Activated CD8-positive, alpha-beta memory T cell treated with anti-CD3 and anti-CD28 coated beads for 36 hours (primary cell): Measurements from ENCODE around the gene COMT. TPM values are rescaled to one million over a fixed set of nuclear protein-coding genes. Genes with fewer than 3 reads are reported as not detected.

ENCODE experiments used
- CTCF ChIA-PET: fragments of 350-600 bp; sonication (Branson Sonifier 250); formaldehyde crosslinking; loops from one replicate; lab custom pipeline; 2021; ENCODE audit warnings: antibody characterized with exemption; lab: Charles Lee
- POLR2A ChIA-PET: fragments of 350-600 bp; sonication (Branson Sonifier 250); formaldehyde crosslinking; loops from one replicate; lab custom pipeline; 2021; ENCODE audit warnings: antibody characterized with exemption; lab: Charles Lee
- total RNA-seq, 2 experiments: library from RNA; stranded (reverse); gene quantifications; one replicate each; pipeline ENCODE4 v1.2.3, GENCODE V29; 2021

Gene COMT
- total RNA-seq, 2 experiments from 2014 or later: 92.1 to 96.2 TPM

DNA sequence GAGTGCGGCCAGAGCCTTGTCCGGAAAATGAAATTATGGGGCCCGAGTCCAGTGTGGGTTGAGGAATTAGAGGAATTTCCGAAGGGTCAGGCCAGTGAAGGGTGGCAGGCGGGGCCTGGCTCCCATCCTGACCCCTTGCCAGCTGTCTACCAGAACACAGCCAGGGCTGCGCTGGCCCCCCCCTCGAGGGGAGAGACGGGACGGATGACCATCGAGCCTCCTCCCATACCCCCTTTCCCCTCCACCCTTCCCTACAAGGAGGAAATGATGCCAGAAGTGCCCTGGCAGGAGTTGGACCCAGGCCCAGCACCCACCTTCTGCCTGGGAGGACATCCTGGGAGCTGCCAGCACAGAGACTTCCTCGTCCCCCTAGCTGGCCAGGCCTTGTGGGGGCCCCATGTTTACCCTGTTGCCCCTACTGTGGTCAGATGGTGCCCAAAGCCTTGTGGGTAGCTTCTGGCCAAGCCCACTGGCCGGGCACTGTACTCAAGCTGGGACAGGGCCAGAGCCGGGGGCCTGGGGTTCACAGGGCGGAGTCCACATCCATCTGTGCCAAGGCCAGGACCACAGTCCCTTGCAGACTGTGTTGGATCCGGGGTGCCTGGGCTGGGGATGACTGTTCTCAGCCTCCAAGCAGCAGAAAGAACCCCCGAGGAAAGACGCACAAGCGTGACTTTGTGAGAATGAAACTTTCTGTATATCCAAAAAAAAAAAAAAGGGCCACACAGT lies 54.2 kb downstream of the COMT start:
- ChIA-PET CTCF (no interaction called here), POLR2A (no interaction called here)

DNA sequence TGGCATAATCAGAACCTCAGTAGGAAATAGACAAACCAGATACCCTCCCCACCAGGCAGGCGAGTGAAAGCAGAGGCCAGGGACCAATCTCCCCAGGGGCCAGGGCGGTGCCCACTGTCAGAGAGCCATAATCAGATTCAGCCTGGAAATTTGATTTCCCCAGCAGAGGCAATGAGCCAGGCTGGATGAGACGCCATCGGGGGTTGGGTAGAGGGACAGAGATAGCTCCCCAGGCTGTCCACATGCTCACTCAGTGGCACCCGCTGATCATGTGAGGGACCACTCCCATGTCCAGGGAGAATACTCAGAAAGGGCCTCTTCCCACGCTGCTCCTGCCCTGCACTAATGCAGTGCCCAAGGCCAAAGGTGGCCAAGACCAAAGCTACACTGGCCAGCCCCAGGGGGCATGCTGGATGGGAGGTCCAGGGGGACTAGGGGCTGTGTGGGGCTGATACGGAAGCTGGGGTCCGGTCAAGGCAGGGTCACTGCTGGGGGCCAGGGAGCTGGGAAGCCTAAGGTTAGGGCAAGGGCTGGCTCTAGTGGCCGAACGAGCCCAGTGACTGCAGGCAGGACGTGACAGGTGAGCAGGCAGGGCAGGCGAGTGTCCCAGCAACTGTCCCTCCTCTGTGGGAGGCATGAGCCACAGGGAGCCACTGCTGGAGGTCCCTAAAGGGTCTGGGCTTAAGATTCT lies 55.3 kb downstream of the COMT start:
- ChIA-PET CTCF (no interaction called here), POLR2A (no interaction called here)

DNA sequence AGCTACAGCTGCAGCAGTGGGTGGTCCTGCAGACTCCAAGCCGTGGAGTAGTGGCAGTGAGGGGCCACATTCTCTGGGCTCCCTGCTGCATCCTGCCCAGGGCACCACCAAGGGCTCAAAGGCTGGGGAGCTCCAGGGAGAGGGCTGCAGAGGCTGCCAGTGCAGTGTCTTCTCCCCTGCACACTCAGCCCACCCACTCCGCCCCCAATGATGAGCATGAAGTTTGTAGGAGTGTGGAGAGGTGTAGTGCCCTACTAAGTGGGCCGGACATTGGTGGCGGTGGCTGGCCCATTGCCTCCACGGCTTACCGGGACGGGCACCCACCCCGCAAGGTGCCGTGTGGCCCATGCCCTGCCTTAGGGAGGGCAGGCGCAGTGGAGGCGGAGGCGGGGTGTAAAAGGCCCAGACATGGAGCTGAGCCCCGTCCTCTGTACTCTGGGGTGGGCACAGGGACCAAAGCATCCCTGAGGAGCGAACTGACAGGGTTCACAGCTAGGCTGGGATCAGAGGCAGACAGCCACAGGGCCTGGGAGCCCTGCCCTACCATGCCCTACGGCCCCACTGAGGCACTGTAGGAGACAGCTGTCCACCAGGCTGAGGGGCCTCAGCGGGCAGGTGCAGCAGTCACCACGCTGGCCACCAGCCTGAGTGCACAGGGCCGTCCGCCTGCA lies 56.1 kb downstream of the COMT start:
- ChIA-PET CTCF (interaction anchor here (0.5 to 1.1 kb wide), 2 partner anchors 18 to 541 kb away, joined by 3 read pairs; no protein-coding TSS in a partner anchor), POLR2A (no interaction called here)

DNA sequence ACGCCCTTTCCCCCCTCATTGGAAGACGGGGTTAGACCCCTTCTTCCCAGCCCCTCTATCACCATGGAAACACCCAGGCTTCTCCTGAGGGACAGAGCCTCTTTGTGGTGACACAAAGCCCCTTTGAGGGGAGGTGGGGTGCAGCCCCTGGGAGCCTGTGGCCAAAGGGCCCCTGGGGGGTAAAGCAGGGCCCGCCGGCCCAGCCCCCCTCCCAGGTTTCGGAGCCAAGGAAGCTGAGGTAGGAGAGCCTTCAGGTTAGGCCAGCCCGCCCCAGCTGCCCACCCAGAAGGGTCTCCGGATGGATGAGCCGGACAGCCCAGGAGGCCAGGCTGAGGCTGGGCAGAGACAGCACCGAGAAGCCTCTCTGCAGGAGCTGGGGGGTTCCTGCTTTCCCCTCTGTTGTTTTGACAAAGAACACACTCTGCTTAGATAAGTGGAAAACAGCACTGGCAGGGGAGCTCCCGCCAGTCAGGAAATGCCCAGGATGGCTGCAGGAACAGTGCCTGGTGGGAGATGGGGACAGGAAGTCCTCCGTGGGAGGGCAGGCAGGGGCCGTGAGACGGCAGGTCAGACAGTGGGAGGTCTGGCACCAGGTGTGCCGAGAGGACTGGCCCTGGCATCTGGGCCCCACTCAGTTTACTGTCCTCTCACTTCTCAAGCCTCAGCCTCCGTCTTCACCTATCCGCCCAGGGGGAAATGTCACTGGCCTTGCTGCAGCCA lies 56.8 kb downstream of the COMT start:
- POLR2A ChIA-PET: no interaction called here

DNA sequence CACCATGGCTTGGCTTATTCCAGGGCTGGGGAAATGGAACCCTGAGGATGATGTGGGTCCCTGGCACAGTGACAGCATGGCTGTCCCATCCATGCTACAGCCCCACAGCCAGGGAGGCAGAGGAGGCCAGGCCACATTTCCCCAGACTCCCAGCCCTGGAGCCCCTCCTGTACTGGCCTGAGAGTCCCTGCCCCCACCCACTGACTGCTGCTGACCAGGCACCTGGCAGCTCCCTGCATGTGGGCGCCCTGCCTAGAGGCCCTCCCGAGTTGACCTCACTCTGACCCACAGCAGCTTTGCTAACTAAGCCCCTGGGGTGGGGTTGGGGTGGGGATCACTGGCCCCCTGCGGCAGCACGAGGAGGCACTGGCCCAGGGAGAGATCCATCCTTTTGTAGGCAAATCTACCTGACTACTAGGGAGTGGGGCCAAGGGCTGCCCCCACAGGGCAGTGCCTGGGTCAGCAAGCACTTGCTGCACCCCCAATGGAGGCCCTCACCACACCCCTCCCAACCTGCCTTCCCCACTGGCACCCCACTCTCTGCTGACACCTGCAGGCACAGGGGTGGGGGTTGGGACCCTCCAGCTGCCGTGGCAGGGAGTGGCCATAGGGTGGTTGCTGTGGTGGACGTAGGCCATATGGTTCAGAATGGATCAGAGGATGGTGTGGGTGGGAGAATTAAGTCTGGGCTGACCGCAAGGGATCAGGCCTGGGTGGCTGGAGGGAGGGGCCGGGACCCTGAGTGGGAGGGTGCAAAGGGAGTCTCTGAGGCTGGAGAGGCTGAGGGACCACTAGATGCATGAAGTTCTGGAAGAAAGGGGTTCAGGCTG lies 57.6 kb downstream of the COMT start:
- CTCF ChIA-PET: no interaction called here
- POLR2A ChIA-PET: no interaction called here

More for the DNA sequence above, 56.8 kb downstream of the COMT start:
- CTCF ChIA-PET: interaction anchor here (1.1 kb wide), 1 partner anchor 17 kb away, joined by 3 read pairs; no protein-coding TSS in a partner anchor

DNA sequence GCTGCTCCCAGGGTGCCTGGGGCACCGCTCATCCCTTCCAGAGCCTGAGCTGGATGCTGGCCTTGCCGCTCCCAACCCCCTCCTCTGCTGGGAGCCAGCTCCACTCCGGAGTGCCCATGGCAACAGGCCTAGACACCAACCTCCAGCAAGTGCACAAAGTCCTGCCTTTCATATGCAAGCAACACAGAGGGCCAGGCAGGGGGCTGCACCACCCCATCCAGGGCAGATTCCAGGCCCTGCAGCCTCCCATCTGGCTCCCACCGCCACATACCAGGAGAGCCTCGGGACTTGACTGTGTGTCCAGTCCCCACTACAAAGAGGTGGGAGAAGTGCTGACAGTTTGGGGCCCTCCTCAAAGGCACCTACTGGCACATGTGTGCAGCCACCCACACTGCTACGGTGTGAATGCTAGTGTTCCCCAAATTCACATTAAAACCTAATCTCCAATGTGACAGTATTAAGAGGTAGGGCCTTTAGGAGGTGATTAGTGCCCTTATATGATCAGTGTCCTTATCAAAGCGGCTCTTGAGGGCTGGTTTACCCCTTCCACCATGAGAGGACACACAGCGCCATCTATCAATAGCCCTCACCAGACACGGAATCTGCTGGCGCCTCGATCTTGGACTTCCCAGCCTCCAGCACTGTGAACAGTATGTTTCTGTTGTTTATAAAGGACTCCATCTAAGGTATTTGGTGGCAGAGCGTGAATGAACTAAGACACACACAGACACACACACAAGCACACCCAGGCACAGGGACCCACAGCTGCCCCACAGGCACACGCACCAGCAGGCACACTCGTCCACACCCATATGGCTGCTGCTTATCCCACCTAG lies 58.9 kb downstream of the COMT start:
- POLR2A ChIA-PET: no interaction called here
- CTCF ChIA-PET: no interaction called here

DNA sequence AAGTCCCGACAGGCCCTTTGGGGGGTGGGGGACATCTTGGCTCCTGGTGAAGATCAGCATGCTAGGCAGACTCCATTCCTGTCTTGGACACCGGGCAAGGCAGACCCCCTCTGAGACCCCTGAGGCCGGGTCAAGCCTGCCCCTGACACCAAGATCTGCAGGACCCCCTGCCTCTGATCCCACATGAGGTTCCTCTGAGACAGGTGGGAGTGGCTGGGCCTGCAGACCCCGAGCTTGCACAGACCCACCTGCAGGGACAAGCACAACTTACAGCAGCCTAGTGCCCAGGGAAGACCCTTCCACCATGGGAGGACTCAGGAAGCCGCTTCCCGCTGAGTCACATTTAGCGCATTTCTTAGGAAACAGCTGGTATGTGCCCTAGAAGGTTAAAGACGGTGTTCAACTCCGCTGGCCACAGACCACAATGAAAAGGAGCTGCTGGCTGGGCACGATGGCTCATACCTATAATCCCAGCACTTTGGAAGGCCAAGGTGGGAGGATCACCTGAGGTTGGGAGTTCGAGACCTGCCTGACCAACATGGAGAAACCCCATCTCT lies 59.6 kb downstream of the COMT start:
- POLR2A ChIA-PET: no interaction called here
- CTCF ChIA-PET: no interaction called here

DNA sequence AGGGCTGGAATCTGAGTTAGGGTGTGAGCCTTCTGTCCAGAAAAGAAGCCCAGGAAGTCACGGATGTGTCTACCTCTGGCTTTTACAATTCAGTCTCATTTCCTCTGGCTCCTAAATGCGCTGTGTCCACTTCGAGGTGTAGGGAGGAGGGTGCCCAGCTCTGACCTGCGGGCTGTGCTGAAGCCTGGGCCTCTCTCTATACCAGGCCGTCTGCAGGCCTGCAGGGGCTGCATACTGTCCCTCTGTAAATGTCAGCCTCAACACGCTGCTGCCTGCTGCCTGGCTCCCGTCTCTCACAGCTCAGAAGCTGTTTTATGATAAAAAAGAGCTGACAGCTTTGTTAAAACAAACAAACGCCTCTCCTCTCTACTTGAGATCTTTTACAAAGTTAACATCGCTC lies 60.6 kb downstream of the COMT start:
- ChIA-PET CTCF (no interaction called here), POLR2A (no interaction called here)

DNA sequence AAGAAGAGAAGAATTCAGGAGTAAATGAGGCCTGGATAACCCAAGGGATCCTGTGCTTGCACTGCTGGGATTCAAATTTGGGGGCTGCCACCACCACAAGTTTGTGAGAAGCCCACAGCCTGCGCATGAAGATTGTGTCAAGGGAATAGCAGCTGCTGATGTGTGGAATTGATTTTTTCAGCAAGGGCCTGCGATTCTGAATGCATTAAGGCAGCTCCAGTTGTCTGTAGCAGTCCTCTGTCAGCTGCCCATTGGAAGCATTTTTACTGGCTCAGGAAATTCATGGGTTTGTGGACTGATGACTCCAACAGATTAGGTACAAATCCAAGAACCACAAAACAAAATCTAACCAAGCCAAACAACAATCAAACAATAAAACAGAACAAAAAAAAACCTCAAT lies 61.1 kb downstream of the COMT start:
- CTCF ChIA-PET: interaction anchor here (1.1 kb wide), 1 partner anchor 48 kb away, joined by 3 read pairs; no protein-coding TSS in a partner anchor
- POLR2A ChIA-PET: no interaction called here

DNA sequence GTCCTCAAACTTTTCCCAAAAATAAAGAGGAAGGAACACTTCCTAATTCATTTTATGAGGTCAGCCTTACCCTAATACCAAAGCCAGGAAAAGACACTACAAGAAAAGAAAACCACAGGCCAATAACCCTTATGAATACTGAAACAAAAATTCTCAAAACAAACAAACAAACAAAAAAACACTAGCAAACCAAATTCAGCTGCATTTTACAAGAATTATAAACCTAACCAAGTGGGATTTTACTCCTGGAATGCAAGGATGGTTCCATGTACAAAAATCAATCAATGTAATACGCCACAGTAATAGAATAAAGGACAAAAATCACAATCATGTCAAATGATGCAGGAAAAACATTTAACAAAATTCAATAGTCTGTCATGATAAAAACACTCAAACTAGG lies 61.7 kb downstream of the COMT start:
- CTCF ChIA-PET: interaction anchor here (1.1 kb wide), 1 partner anchor 49 kb away, joined by 3 read pairs; no protein-coding TSS in a partner anchor
- POLR2A ChIA-PET: no interaction called here

DNA sequence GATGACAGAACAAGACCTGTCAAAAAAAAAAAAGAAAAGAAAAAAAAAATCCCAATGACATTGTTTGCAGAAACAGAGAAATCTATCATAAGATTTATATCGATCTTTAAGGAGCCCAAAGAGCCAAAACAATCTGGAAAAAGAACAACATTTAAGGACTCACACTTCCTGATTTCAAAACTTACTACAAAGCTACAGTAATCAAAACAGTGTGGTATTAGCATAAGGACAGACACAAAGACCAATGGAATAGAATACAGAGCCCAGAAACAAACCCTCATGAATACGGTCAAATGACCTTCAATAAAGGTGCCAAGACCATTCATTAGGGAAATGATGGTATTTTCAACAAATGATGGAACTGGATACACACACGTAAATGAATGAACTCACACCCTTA lies 62.9 kb downstream of the COMT start:
- ChIA-PET POLR2A (no interaction called here), CTCF (no interaction called here)

DNA sequence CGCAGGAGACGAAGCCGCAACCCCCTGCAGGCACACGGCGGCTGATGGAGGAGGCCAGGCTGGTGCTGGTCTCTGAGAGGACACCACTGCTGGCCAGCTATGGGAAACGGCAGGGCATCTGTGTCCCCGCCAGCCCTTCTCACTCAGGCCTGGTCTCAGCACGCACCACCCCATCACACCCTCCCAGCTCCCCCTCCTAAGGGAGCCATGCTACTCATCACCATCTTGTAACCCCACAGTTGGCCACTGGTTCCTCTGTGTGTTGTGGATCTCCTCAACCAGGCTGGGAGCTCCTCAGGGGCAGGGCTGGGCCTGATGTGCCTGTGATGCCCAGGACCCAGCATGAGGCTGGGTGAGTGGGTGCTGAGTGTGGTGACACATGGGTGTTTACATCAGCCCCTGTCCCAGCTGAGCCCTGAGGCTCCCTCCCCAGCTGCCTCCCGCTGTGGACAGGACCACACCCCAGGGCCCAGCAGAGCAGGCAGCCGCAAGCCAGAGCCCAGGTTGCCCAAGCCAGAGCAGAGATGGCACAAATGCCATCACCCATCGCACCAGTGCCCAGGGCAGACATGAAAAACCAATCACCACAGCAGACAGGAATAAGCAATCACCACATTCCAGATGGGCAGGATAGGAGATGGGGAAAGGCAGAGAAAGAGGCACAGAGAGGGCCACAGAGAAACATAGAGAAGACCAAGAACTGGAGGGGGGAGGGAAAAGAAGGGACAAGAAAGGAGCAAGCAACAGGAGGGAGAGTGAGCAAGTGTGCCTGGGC lies 66.8 kb downstream of the COMT start:
- ChIA-PET CTCF (no interaction called here), POLR2A (no interaction called here)

DNA sequence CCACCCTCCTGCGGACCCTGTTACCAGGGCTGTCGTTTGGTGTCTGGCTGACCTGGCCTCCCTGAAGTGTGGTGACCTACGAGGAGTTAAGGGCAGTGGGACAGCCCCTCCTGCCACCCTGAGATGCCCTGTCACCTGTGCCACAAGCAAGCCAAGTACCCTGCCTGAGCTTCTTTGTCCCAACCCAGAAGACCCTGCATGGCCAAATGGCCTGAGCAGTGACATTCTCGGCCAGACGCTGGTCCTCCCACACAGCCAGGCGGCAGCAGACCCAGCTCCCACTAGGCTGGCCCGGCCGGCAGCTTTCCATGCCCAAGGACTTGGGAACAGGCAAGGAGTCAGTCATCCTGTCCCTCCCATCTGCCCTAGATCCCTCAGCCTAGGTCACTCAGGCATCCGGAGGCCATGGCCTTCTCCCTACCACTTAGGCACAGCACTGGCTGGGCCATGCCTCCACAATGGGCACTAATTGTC lies 67.5 kb downstream of the COMT start:
- ChIA-PET CTCF (no interaction called here), POLR2A (no interaction called here)

DNA sequence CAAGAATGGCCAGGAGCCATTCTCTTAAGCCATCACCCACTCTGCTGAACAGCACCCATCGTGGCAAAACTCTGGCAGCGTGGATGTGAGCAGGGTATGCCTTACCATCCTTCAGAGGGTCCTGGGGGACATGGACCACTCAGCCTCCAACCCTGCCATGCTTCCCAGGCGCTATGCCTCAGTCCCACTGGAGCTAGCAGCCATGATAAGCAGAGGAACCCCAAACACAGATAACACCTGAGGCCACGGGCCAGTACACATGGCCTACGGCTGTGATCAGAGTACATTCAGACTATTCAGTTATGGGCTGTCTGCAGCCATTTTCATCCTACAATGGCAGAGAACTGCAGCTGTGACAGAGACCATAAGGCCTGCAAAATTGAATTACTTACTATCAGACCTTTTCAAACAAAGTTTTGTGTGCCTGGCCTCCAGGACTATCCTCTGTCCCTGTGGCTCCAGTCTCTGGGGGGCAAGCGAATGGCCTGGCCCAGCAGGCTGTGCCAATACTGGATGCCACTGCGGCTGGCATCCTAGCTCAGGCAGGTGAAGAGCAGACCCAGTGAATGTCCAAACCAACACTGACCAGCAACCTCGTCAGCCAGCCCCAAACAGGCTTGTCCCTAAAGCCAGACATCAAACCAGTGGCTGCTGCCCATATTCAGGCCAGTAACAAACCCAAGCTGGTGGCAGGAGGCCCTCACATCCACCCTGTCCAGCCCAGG lies 68.2 kb downstream of the COMT start:
- ChIA-PET CTCF (interaction anchor here (0.5 kb wide), 1 partner anchor 20 kb away, joined by 3 read pairs; no protein-coding TSS in a partner anchor), POLR2A (no interaction called here)

DNA sequence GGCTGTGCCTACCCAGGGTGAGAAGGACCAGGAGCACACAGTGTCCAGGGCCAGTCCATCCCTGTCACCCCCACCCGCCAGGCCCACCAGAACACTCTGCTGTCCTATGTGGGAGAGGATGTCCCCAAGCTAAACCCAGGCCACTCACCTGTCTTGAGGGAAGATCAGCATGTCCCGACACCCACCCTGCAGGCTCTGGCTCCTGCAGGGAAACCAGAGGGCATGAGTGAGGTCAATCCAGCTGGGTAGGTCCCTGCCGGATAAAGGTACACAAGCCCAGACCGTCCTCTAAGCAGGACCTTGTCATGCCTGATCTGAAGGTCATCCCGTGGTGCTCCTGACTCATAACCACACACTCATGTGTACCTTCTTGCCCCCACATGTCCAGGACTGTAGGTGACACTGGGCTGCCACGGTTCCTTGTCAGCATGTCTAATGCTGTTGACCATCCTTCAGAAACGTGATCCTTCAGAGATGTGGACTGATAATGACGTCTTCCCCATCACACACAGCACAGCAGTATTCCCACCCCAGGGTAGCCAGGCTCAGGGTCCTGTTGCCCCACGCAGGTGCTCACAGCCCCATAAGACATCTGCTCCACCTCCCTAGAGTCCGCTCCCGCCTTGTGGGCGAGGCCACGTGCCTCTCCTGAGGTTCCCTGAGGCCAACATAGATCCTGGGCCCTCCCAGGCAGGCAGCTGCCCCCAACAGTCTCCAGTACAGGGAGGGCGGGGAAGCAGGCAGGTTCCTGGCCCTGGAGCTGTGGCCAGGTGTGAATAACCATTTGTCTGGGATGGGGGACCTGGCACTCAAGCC lies 68.9 kb downstream of the COMT start:
- ChIA-PET CTCF (no interaction called here), POLR2A (no interaction called here)
